GOT3 (cell line): Measurements from ENCODE around the gene NEDD4L.
"Not testable (repeated sequence)": the region's sequence is repeated elsewhere in the genome, so short reads cannot be mapped to it uniquely, and the experiment has no call there.

Experiments
- DNase-seq: peaks from one replicate; lab custom pipeline; 2025; ENCODE audit warnings: mixed read lengths; lab: John Stamatoyannopoulos, UW

NEDD4L gene

DNA sequence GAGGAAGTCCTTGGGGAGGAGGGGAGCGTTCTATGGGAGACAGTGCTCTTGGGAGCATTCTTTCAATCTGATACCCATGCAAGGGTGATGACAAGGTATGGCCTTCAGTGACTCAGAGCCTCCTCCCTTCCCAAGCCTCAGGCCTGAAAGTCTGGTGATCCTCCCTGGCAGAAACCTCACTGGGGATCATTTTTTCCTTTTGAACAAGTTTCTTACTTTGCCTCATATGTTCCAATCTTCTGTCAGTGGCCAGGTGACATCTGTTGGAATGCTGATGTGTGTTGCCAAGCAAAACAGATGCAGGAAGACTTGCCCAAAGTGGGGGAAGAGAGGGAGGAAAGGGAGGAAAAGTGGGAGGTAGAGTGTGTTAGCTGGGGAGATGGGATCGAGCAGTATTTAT is 224.8 kb downstream of the NEDD4L start:
- DNase-seq = no peak

DNA sequence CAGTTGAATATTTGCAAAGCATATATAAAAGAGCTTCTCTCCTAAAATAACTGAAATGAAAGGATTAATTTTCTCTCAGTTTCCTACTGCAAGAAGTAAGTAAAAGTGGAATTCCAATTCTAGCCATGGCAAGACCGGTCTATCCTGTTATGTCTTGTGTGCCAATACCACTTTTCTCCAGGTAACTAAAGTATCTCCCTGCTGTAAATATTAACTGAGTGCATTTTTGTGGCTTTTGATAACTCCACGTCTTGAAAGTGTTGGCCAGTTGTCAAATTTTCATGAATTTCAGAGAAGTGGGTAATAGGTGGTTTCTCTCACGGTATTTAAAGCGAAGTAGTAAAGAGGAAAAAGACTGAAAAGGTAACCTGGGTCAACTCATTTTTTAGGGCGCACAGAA is 225.9 kb downstream of the NEDD4L start:
- DNase-seq = no peak

DNA sequence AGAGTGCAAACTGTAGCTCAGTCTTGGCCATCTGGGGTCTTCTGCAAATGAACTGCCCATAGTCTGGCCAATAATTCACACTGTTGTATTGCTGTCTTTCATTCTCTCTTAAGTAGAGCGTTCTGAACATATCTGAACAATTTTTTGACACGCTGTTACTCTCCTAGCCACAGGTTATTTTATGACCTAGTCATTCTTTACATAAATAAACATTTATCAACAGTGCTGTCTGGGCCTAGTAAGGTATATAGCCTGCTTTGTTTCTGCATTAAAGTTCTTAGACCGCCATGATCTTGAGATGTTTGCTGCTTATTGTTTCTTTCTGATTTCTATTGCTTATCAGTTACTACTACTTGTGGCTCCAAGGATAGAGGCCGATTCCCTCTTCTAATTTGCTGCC is 226.4 kb downstream of the NEDD4L start:
- DNase-seq = no peak

DNA sequence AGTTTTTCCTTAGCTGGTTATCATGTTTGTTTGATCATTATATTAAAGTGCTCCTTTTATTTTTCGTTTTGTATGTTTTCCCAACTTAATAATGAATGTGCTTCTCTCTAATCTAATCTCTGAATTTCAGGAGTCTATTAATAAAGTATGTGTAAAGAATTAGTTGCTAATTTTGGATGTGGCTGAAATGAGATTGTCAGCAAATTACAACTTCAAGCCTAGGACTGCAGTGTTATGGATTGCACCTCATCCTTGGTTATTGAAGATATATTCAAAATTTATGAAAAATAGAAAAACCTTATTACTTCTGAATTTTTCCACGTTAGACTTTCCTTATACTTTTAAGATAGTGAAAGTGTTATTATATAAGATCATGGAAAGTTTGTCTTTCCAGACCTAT is 227.7 kb downstream of the NEDD4L start:
- DNase-seq = no peak

DNA sequence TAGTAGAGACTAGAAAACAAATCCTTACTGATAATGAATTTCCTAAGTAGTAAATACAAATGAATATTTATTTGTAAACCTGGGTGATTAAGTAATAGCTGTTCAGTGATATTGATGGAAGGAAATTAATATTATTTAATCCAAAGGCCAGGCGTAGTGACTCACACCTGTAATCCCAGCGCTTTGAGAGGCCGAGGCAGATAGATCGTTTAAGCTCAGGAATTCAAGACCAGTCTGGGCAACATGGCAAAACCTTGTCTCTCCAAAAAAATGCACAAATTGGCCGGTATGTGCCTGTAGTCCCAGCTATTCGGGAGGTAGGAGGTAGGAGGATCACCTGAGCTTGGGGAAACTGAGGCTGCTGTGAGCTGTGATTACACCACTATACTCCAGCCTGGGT is 228.2 kb downstream of the NEDD4L start:
- no peak for DNase-seq

DNA sequence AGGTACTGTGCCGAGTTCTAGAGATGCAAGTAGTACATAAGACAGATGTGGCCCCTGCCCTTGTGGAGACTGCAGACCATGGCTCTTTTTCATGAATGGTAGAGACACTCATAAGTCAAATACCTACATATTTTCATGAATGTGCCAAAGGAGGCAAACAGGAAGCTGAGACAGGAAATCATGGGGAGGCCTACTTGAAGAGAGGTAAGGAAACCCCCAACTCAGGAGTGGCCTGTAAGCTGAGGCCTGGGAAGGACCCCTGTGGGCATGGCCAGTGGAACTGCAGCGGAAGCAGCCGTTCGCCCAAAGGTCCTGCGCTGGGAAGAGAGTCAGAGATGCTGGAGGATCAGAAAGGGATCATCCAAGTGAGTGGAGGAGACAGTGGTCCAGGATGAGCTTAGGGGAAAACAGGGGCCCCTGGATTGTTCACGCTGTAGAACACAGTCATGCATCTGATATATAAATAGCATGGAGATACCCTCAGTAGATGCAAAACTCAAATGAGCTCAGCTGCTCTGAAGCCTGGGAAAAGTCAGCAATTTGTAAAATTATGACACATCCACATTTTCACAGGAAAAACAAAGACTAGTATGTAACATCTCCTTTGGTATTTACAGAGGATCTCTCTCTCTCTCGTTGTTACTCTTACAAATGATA is 228.9 kb downstream of the NEDD4L start:
- no peak for DNase-seq

DNA sequence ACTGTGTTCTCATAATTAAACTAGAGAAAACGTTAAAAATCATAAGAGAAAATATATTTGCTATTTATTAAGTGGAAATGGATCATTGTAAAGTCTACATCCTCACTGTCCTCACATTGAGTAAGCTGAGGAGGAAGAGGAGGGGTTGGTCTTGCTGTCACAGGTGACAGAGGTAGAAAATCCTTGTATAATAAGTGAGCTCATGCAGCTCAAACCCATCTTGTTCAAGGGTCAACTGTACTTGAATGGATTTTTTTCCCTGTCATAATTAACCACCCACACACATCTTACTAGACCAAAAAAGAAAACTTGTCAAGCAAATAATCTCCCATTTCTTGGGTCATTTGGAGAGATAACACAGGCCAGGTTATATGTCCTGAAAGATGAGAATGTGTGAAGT is 231.2 kb downstream of the NEDD4L start:
- no peak for DNase-seq

DNA sequence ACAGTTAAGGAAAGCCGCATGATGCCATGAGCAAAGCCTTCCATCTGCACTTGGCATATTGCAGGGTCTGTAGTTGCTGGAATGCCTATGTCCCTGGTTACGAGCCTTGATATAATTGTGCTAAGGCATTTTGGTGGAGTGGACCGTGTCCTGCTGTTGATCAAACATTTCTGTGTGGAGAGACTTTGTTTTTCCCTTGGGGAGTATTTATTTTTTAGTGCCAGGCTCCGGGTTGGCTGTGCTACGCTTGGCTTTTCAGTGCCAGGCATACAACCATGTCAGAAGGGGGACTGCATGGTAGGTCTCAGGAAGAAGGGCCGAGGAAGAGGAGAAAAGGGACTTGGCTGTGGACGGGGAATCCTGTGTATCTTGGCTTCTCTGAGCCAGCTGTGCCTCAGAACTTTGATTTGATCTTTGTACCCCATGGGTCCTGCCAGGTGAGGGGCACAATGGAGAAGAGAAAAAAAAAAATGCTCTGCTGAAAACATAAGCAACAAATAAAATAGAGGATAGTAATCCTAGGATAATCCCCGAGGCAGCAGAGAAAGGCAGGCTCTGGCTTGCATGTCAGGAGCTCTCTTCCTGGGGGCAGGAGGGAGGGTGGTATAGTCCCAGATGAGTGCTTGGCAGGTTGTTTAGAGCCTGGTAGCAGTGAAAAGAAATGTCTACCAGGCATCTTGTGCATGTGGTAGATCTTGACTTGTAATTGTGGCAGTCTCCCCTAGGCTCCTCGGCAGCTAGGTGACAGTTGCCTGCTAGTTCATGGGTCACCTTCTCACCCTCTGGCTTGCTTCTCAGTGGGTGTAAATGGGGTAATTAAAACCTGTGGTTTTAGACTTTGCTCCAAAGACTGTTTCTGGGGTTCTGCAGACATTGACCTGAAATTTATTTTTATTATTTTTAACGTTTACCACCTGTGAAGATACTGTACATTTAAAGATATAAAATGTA is 233.0 kb downstream of the NEDD4L start:
- no peak for DNase-seq

DNA sequence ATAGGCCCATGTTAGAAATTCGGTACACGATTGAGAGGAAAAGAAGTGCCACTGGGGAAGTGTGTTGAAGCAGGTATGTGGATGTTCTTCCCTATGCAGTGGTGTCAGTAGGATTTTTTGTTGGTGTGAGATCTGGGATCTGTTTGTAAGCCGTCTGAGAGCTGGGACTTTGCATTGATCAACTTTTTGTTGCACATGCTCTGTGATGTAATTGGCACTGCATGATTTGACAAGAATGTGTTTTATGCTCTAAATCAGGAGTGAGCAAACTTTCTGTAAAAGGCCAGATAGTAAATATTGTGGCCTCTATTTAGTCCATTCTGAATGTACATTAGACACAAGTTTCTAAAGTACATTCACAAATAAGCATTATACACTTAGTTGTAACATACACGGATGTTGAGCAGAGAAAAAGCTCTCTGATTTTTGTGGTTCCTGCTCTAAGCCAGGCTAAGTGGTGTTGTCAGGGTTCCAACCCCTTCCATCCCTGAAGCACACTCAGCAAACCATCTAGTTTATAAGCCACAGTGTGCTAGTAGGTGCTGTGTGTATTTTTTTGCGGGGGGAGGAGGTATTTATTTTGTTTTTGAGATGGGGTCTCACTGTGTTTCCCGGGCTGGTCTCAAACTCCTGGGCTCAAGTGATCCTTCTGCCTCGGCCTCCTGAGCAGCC is 235.6 kb downstream of the NEDD4L start:
- DNase-seq = no peak

DNA sequence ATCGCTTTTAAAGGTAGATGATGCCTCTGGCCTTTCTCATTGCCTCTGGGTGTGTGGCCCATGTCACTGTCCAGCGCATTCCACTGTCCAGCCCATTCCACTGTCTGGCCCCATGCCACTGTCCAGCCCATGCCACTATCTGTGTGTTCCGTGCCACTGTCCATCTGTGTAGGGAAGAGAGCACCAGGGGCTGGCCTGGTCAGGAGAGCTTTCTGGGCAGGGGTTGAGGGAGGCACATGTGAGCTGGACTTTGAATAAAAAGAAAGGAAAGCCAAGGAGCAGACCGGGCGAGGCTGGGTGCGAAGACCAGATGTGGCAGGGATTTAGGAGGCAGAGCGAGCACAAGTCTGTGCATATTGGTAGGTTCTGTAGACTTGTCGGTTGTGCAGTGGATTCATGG is 236.2 kb downstream of the NEDD4L start:
- no peak for DNase-seq

DNA sequence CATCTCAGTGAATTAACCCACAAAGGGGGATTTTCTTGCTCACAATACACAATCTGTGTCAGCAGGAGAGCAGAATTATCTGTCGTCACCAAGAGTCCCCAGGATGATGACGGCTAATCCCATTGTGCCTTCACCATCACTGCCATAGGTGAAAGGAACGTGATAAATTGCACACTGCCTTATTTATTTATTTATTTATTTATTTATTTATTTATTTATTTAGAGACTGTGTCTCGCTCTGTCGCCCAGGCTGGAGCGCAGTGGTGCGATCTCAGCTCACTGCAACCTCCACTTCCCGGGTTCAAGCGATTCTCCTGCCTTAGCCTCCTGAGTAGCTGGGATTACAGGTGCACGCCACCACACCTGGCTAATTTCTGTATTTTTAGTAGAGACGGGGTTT is 238.8 kb downstream of the NEDD4L start:
- not testable (repeated sequence) for DNase-seq

DNA sequence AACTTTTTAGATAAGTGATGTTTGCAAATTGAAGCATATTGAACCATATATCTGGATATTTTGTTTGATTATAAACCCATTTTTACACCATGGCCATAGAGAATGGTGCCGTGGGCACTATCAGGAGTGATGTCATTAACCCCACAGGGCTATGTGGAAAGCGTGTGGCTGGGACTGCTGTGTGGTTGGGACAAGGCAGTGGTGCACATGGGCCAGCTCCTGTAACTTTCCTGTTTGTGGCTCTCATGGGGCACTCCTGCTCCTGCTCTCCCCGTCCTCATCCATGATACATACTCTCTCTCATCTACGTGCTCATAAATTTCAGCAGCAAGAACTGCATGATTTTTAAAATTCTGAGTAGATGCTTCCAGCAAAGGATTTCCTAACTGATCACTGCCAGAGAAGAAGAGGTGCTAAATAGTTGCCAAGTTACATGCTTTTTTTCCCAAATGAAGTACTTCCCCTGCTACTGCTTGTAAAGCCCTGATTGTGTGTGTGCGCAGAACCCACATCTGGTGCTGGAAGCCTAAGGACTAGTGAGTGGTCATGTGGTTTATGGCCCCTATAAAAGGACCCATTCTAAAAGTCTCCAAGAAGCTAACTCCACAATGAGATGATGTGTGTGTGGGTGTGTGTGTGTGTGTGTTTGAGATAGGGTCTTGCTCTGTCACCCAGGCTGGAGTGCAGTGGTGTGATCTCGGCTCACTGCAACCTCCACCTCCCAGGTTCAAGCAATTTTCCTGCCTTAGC is 240.8 kb downstream of the NEDD4L start:
- DNase-seq = no peak

DNA sequence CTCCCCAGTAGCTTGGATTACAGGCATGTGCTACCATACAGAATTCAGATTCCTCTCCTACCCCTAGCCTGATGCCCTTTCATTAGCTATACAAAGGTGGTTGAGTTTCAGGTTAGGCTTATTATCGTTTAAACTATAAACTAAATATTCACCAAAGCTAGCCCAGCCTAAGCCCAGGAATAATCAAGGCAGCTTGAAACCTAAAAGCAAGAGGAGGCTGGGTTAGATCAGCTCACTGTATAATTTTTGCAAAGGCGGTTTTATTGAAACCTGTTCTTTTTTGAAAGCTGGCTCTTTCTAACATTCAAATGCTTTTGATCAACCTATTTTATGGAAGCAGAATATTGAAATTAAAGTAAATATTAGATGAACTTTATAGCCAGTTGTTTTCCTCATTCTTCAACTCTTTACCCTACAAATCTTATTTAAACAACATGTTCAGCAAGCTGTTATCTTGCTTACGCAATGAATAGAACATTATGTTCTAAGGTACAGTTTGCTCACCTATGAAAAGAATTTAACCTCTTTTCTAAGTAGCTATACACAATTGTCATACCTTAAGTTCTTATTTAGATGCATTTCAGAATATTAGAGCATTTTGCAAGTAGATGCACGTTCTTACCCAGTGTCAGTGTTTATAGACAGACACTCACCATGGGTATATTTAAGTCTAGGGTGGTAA is 241.6 kb downstream of the NEDD4L start:
- DNase-seq = no peak

DNA sequence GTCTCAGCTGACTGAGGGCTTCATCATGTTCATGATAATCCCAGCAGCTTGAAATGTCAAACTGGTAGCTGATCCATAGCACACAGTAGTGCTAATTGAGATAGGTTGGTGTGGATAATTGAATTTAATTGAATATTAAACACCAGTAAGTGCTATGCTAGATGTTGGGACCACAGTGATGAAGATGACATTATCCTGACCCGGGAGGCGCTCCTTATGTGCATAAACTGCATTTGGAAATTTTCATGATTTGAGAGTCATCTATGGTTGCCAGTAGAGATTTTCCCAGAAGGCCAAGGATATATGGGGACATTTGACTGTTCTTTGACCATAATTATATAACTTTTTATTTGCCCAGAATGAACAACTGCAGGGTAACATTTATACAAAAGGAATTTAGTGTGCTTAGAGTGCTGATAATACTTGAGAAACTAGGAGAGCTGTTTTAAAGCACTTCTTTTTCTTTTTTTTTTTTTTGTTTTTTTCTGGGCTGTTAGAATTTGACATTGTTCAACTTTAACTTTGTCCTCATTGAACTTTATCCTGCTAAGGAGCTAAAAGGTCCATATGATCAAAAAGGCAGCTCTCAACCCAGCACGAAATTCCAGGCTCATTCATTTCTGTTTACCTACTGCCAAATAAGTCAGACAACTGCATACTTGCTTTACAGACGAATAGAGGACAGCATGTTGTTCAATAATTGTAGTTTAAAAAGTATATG is 242.8 kb downstream of the NEDD4L start:
- DNase-seq = no peak

DNA sequence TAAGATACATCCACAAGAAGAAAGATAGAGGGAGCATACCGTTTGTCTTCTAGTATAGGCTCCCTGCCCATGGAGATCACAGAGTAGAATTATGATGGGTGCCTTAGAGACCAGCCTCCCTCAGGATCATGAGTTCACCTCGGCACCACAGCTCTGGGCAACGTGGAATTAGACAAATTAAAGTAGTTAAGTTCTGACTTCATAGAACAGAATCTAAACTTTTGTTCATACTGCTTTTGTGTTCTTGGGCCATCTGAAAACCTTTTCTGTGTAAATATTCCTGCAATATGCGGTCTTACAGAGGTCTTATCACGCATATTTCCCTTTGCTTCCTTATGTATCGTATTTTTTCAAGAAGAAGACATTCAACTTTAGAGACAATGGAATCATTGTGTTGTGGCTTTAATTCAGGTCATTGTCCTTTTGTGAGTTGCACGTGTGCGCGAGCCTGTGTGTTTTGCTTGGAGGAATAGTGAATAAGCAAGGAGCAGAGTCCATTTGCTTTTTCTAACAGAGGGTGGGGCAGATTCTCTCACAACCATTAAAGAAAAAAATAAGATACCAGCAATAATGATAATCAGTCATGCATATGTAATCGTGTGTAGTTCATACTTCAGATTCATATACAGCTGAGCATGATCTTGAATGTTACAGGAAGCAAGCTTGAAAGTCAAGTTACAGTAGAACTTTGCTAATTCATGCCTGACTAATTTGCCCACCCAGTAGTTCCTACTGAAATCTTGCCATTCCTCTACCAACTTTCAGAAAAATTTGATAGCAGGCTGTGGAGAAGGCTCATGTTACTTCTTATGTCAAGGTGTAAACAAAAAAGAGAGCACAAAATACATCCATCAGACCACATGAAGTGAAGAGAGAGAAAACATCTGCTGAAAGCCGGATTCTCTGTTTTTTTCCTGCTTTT is 243.6 kb downstream of the NEDD4L start:
- DNase-seq = no peak

DNA sequence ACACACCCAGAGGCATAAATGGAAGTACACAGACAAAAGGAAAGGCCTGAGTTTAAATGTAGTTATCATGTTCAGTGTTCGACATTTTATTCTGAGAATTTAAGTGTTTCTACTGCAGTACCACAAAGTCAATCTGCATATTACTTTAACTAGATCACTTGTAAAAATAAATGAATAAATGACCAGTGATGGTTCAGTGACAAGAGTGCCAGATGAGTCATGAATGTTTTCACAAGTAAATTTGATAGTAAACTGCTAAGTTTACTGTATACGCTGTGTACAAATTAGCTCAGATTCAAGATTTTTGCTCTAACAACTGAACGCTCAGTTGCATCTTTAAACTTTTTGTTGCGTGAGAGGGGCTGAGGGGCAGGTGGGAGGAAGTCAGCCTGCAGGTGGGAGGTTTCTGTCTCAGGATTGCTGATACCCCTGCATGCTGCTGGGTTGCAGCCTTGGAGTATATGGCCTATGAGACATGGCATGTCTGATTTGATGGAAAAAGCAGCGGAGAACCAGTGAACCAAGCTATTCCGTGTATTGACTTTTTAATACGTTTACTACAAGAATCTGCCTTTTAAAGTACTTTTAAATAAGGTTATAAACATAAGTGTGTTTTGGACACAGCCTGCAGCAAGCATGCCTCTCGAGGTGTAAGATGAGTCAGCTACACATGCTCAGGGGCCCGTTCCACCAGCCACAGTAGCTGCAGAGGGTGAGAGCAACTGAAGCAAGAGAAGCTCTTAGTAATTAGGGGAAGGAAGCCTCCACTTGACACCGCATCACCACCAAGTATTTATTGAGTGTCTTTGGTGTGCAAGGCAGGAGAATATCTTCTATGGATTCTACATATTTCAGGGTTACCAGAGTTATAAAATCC is 245.1 kb downstream of the NEDD4L start:
- no peak for DNase-seq

DNA sequence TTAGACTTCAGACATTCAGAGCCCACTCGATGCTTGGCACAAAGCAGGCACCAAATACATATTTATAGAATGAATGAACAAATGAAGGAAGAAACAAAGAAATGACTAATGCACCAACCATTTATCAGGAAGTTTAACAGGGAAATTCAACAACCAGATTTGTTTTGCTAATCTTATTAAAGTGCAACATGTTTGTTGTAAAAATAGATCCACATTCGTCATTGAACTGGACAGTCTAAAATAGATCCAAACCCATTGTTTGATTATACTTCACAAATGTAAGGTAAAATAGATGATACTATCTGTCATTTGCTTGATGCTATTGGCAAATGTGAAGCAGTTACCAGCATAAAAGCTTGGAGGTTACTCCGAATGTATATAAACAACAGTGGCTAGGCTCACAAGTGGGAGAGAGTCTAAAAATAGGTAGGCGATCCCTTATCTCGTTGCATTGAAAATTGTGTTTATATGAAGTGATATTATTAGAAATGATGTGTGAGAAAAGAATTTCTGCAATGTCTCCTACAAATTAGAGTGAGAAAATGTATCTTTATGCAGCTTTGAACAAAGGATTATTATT is 246.2 kb downstream of the NEDD4L start:
- no peak for DNase-seq

DNA sequence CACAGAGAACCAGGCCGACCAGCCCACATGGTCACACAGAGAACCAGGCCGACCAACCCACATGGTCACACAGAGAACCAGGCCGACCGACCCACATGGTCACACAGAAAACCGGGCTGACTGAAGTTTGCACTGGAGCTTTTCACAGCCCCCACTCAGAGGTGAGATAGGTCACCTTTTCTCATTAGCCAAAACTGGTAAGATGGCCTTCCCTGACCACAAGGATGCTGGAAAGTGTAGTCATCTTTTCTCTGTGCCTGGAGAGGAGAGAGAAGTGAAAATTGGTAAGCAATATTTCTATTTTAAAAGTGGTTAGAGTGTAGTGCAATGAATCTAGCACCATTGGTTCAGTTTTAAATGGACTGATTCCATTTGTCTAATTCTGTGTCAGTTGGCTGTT is 247.1 kb downstream of the NEDD4L start:
- DNase-seq = no peak
